GM21423 (cell line): ENCODE measurements around the gene CARD11.
"Not testable (repeated sequence)": the region's sequence is repeated elsewhere in the genome, so short reads cannot be mapped to it uniquely, and the experiment has no call there.

Experiments used
- ATAC-seq: cut with Tn5 transposase; IDR thresholded peaks from one replicate; pipeline ENCODE4 v1.9.1; 2021; ENCODE audit warnings: mild to moderate bottlenecking, moderate library complexity; ENCODE audit not compliant: unreplicated experiment

CARD11 gene

GRCh38 chr7:2966466-2967078 lies 77.1 kb downstream of the CARD11 start:
- ATAC-seq: no peak

- no peak for ATAC-seq
Measured at GRCh38 chr7:2965745-2966270, 77.9 kb downstream of the CARD11 start.

DNA sequence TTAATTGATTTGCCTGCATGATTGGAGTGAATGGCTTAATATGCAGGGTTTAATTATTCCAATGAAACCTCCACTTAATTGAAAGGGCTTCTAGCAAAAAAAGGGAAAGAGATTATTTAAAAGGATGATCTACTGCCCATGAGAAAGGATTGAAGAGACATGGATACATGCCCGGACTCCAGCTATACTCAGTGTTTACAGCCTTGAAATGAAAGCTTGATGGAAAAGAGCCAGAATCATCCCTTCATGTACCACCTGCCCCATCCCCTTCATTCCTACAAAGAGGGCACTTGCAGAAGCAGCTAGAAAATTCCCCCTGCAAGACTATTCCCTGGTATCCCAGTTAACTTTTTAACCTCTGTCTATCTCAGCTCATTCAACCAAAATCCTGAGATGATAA lies 78.4 kb downstream of the CARD11 start:
- no peak for ATAC-seq

DNA sequence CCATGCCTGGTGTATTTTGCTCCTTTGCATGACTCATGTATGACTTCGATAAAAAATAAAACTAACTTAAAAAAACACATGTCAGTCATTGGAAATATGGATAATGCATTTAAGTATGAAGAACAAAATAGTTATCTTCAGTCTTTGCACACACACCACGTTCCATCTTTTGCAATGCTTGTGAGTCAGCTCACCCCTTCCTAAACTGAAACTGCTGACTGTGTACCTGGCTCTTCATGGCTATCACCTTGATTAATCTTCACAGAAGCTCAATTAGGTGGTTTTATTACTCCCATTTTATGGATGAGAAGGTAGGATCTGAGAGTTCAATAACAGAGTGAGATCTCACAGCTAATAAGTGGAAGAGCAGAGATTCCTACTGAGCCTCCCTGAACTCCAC lies 79.5 kb downstream of the CARD11 start:
- no peak for ATAC-seq

DNA sequence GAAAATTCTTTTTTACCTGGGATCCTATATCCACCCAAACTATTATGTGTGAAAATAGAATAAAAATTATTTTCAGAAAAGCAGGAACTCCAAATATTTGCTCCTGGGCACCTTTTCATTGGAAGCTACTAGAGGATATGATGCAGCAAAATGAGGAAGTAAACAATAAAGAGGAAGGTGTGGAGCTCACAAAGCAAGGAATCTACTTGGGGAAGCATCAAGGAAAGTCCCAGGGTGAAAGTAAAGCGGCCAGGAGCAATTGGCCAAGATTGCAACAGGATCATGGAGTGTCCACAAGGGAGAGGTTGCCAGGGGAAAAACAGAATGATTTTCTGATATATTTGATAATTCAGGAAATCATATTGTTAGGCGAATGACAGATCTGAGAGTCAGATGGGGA lies 80.8 kb downstream of the CARD11 start:
- ATAC-seq: no peak

GRCh38 chr7:2959828-2960599 lies 83.7 kb downstream of the CARD11 start:
- no peak for ATAC-seq

DNA sequence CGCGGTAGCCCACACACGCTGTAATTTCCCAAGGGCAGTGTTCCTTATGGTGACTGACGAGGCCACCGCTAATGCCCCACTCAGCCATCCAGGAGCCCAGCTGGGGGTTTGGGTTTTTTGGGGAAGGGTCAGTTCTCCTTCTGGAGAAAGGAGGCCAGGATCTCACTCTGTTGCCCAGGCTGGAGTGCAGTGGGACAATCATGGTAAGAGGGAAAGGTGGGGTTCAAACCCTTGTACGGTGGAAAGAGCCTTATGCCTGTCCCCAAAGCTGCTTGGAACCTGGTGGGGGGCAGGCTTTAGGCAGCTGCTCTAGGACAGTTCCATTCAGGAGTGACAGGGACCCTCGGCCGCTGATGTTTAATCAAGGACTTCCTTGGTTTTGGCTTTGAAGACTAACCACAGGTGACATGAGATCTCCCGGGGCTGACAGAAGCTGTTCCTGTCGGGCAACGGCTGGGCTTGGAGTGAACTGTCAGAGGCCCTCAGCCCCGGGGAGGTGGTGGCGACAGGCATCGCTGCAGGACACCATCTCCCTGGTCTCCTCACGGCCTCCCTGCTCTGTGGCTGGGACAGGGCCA lies 84.5 kb downstream of the CARD11 start:
- no peak for ATAC-seq

DNA sequence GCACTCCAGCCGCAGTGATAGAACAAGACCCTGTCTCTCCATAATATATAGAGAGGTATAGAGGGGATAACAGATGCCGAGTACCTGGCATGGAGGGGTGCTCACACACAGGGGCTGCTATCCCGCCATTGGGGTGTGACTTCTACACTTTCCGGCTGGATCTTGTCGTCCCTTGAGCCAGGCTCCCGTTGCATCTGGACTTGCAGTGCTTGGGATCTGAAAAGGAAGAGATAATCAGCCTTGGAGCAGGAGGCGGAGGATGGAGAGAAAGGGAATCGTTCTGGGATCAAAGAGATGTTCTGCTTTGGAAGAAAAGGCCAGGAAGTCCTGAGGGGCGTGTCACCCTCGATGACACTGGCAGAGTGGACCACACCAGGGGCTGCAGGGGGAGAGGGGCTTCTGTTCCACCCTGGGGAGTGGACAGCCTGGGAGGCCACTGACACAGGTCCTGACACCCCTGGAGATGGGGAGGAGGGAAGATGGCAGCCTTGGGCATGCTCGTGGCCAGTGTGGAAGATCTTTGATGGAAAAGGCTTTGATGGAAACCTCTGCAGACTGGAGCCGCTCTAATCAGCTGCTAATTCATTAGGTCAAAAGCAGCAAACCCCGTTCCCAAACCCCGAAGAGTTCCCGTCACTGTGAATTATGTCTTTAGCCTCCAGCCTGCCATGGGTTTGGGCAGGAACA lies 85.1 kb downstream of the CARD11 start:
- ATAC-seq: no peak

- not testable (repeated sequence) for ATAC-seq
Measured at GRCh38 chr7:2957369-2957727, 86.3 kb downstream of the CARD11 start.

DNA sequence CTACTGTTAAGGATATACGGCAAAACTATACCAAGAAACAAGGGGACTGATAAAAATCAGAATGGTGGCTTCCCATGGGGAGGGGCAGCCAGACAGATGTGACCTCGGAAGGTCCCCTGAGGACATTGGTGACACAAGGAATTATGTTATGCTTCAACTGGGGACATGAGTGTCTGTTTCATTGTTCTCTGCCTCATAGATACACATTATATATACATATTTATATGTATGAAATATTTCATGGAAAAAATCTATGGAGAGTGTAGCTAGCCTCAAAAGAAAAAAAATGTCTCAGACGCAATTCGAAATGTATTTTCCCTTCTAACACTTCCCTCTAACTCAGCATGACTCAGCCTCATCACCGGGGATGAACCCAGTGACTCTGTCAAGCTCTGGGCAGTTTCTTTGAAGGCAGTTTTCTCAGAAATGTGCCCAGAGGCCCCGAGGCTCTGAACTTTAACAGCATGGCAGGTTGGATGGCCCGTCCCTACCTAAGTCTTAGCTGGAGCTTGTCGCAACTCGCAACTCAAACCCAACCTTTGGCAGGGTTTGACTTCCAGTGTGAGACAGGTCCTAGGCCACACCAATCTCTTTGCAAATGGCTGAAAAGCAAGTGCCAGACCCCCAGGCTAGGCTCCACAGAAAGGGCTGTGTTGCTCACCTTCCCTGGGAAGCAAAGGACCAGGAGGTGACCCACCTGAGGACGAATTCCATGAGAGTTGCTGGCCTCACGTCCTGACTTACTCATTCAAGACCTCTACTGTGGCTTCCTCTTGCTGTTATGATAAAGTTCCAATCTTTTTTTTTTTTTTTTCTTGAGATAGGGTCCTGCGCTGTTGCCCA lies 86.9 kb downstream of the CARD11 start:
- no peak for ATAC-seq

DNA sequence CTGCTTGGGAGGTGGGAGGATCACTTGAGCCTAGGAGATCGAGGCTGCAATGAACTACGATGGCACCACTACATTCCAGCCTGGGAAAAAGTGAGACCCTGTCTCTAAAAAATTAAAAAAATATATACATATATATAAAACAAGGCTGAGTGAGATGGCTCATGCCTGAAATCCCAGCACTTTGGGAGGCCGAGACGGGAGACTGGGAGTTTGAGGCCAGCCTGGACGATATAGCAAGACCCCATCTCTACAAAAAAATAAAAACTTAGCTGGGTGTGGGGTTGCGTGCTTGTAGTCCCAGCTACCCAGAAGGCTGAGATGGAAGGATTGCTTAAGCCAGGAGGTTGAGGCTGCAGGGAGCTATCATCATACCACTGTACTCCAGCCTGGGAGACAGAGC lies 87.6 kb downstream of the CARD11 start:
- no peak for ATAC-seq

- ATAC-seq: no peak
Measured at GRCh38 chr7:2955269-2955668, 88.4 kb downstream of the CARD11 start.

GRCh38 chr7:2954433-2954853 lies 89.2 kb downstream of the CARD11 start:
- ATAC-seq: no peak

DNA sequence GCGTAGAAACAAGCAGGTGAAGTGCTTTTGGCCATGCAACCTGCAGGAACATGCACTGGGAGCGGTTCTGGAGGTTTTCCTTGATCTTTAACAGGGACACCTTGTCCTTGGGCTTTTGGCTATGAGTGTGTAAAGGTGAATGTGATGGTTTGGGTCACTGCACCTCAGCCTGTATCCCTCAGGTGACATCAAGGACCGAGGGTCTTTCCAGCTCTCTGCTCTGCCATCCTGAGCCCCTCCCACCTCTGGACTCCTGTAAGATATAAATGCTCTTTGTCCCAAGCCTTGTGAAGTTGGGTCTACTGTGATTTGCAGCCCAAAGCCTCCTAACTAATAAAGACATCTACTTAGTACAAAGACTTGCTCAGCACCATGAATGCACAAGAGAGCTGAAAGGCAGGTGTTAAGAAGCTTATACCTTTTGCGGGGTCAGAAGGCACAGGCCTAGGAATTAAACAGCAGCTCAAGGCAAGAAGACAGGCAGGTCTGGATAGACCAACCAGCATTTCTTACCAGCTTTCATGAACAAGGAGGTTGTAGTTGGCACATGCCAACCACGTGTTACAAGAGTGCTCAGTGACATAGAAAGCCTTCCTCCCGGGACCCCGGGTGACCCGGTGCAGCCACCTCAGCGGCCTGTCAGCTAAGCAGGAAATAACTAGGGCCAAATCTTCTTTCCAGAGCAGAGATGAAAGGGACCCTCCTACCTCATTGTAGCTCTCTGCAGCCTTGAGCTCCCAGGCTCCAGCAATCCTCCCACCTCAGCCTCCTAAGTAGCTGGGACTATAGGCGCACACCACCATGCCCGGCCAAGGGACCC lies 89.9 kb downstream of the CARD11 start:
- no peak for ATAC-seq

DNA sequence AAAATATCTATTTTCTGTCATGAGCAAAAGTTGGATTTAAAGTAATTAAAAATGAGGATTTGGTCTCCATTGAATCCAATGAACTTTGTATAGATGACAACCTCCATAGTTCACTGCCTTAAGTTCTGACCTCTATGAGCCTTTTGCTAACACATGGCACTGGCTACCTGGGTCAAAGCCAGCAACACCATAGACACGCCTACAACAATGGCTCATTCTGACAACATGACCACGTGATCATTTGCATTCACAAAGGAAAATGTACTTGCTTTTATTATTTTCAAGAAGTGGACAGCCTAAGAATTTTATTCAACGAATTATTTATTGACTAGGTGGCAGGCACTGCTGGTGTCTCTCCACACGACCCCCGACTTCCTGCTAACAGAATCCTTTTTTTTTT lies 90.6 kb downstream of the CARD11 start:
- no peak for ATAC-seq

DNA sequence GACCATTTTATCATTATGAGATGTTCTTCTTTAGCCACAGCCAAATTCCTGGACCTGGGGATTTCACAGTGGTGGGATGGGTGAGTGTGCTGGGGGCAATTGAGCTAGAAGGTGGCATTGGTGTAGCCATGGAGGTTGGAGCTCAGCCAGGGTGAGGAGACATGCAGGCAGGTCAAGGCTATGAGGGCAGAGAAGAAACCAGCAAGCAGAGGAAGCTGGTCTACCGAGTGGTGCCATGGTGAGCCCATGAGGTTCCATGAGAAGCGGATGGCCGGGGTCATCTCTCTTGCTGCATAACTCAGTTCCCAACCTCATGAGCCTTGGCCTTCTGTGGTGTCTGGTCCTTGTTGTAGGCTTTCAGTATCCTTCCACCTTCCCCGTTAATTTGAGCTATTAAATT lies 91.4 kb downstream of the CARD11 start:
- ATAC-seq: no peak

DNA sequence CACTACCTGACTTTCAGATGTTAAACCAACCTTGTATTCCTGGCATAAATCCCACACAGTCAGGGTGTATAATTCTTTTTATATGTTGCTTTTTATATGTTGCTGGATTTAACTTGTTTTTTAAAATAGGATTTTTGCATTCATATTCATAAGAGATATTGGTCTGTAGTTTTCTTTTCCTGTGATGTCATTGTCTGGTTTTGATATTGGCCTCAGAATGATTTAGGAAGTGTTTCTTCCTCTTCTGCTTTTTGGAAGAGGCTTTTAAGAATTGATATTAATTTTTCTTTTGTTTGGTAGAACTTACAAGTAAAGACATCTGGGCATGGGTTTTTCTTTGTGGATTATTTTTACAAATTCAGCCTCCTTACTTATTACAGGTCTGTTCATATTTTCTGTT lies 93.1 kb downstream of the CARD11 start:
- no peak for ATAC-seq

DNA sequence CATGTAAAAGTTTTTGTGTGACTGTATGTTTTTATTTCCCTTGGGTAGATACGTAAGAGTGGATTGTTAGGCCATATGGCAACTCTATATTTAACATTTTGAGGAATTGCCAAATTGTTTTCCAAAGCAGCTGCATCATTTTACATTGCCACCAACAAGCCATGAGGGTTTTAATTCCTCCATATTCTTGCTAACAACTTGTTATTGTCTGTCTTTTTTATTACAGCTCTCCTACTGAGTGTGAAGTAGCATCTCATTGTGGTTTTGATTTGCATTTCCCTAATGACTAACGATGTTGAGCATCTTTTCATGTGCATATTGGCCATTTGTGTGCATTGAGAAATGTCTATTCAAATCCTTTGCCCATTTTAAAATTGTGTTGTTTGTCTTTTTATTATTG lies 94.9 kb downstream of the CARD11 start:
- no peak for ATAC-seq

- no peak for ATAC-seq
Measured at GRCh38 chr7:2947058-2947780, 96.4 kb downstream of the CARD11 start.
